KMS-11 (cell line): ENCODE data around the gene PDLIM5.

ENCODE experiments used
- H2AFZ ChIP-seq: fragments of 200-600 bp; sonication (generic); 2 replicates; pipeline ENCODE4 v1.6.1; 2016; ENCODE audit warnings: antibody characterized with exemption, mixed run types, low read depth
- H3K27ac ChIP-seq: fragments of 200-600 bp; sonication (generic); 2 replicates; pipeline ENCODE4 v1.6.1; 2016; ENCODE audit warnings: mild to moderate bottlenecking, mixed run types
- H3K27me3 ChIP-seq: fragments of 200-600 bp; sonication (generic); 2 replicates; pipeline ENCODE4 v1.6.1; 2017; ENCODE audit warnings: mild to moderate bottlenecking, low read depth, mixed run types, moderate library complexity; ENCODE audit not compliant: insufficient read depth
- H3K36me3 ChIP-seq: fragments of 200-600 bp; sonication (generic); 2 replicates; pipeline ENCODE4 v1.6.1; 2017; ENCODE audit warnings: mild to moderate bottlenecking, mixed run types; ENCODE audit not compliant: insufficient read depth
- H3K4me1 ChIP-seq: fragments of 200-600 bp; sonication (generic); 2 replicates; pipeline ENCODE4 v1.6.1; 2016; ENCODE audit warnings: mild to moderate bottlenecking, low read depth, mixed run types; ENCODE audit not compliant: poor library complexity, severe bottlenecking
- H3K4me2 ChIP-seq: fragments of 200-600 bp; sonication (generic); 2 replicates; pipeline ENCODE4 v1.7.0; 2016; ENCODE audit warnings: mild to moderate bottlenecking, mixed run types
- H3K4me3 ChIP-seq: fragments of 200-600 bp; sonication (generic); IDR thresholded peaks from 2 replicates; pipeline ENCODE4 v1.6.1; 2017; ENCODE audit warnings: low read depth, low read length, mixed read lengths; ENCODE audit not compliant: insufficient read depth
- H3K79me2 ChIP-seq: fragments of 200-600 bp; sonication (generic); 2 replicates; pipeline ENCODE4 v1.6.1; 2016; ENCODE audit warnings: low read depth, mixed run types; ENCODE audit not compliant: insufficient read depth
- H3K9ac ChIP-seq: fragments of 200-600 bp; sonication (generic); 2 replicates; pipeline ENCODE4 v1.6.1; 2016; ENCODE audit warnings: mild to moderate bottlenecking, mixed run types
- H4K20me1 ChIP-seq: fragments of 200-600 bp; sonication (generic); 2 replicates; pipeline ENCODE4 v1.6.1; 2016; ENCODE audit warnings: mild to moderate bottlenecking, mixed run types; ENCODE audit not compliant: insufficient read depth
- TF ChIP-seq, protein P1 (sequence below): fragments of 200-600 bp; sonication (generic); conservative IDR thresholded peaks from 2 replicates; pipeline ENCODE4 v1.6.1; 2017; ENCODE audit warnings: low read depth, mild to moderate bottlenecking, antibody characterized with exemption, low read length, moderate library complexity, mixed read lengths

The PDLIM5 gene

DNA sequence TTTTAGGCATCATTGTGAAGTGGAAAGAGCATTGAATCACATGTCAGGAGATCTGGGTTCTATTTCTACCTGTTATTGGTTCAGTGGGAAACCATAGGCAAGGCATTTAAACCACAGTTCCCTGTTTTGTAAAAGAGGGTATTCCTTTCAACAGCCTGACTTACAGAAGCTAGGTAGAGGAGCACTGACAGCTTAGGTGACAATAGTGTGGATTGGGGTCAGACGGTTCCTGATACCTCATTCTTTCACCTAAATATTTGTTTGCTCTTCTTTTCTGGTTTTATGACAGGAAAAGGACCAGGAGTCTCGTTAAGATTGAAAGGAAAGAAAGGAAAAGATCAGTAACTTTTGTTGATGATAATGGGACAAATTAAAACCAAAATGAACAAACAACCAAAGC, 15.9 kb upstream of the PDLIM5 start:
- Histone ChIP-seq H3K4me3 (no peak overlapping the region), H3K36me3 (no peaks in the 10 kb centered on the region), H3K27ac (no peak overlapping the region), H3K9ac (no peak overlapping the region), H3K27me3 (no peaks in the 10 kb centered on the region), H3K79me2 (no peaks in the 10 kb centered on the region), H3K4me2 (no peak overlapping the region), H3K4me1 (no peaks in the 10 kb centered on the region), H2AFZ (no peak overlapping the region), H4K20me1 (no peaks in the 10 kb centered on the region)
- TF ChIP-seq, protein P1, sequence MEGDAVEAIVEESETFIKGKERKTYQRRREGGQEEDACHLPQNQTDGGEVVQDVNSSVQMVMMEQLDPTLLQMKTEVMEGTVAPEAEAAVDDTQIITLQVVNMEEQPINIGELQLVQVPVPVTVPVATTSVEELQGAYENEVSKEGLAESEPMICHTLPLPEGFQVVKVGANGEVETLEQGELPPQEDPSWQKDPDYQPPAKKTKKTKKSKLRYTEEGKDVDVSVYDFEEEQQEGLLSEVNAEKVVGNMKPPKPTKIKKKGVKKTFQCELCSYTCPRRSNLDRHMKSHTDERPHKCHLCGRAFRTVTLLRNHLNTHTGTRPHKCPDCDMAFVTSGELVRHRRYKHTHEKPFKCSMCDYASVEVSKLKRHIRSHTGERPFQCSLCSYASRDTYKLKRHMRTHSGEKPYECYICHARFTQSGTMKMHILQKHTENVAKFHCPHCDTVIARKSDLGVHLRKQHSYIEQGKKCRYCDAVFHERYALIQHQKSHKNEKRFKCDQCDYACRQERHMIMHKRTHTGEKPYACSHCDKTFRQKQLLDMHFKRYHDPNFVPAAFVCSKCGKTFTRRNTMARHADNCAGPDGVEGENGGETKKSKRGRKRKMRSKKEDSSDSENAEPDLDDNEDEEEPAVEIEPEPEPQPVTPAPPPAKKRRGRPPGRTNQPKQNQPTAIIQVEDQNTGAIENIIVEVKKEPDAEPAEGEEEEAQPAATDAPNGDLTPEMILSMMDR, result no peak

DNA sequence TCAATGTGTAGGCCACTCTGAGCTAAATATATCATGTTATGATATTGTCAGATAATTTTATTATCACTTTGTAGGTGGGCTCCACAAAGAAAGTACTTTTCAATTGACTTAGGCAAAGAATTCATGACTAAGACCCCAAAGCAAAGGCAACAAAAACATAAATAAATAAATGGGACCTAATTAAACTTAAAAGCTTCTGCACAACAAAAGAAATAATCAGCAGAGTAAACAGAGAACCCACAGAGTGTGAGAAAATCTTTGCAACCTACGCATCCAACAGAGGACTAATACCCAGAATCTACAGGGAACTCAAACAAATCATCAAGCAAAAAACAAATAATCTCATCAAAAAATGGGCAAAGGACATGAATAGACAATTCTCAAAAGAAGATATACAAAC, 15.2 kb upstream of the PDLIM5 start:
- H3K4me3 ChIP-seq, result no peak overlapping the region

DNA sequence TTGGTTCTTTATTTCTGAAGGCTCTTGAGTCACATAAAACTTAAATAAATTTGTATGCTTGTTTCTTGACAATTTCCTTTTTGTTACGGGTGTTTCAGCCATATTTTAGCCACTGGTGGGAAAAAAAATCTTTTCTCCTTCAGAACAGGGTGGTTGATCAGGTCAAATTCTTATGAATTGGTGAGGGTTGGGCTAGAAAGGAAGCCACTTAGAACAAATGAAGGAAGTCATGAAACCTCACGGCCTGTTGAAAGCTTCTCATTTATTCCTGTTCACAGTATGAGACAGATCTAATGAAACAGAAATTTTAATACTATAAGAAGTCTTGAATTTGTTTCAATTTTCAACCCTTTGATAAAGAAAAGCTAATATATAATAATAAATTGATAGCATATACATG, 12.1 kb upstream of the PDLIM5 start:
- Histone ChIP-seq H4K20me1 (no peaks in the 10 kb centered on the region), H3K4me1 (no peaks in the 10 kb centered on the region), H3K27ac (no peak overlapping the region), H3K4me3 (no peak overlapping the region), H2AFZ (no peak overlapping the region), H3K9ac (no peak overlapping the region), H3K4me2 (no peak overlapping the region), H3K79me2 (no peaks in the 10 kb centered on the region), H3K36me3 (no peaks in the 10 kb centered on the region), H3K27me3 (no peaks in the 10 kb centered on the region)
- TF ChIP-seq, protein P1, result no peak

More for the DNA sequence above, 15.2 kb upstream of the PDLIM5 start:
- Histone ChIP-seq H3K79me2 (no peaks in the 10 kb centered on the region), H2AFZ (no peak overlapping the region), H3K4me1 (no peaks in the 10 kb centered on the region), H3K27ac (no peak overlapping the region), H4K20me1 (no peaks in the 10 kb centered on the region), H3K36me3 (no peaks in the 10 kb centered on the region), H3K9ac (no peak overlapping the region), H3K27me3 (no peaks in the 10 kb centered on the region), H3K4me2 (no peak overlapping the region)
- TF ChIP-seq, protein P1, result no peak

DNA sequence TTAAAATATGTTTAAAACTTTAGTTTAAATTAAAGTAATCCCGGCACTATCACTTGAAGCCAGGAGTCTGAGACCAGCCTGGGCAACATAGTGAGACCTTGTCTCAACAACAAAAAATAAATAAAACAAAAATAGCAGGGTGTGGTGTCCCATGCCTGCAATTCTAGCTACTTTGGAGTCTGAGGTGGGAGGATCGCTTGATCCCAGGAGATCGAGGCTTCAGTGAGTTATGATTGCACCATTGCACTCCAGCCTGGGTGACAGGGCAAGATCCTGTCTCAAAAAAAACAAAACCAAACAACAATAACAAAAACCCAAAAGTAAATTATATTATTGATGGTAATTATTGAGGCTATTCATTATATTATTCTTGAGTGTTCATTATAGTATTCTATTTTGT, 9.9 kb upstream of the PDLIM5 start:
- Histone ChIP-seq H3K27ac (no peak overlapping the region), H3K36me3 (no peaks in the 10 kb centered on the region), H3K4me1 (no peaks in the 10 kb centered on the region), H3K4me2 (no peak overlapping the region), H3K4me3 (no peak overlapping the region), H3K27me3 (no peaks in the 10 kb centered on the region), H2AFZ (no peak overlapping the region), H3K79me2 (no peaks in the 10 kb centered on the region), H3K9ac (no peak overlapping the region), H4K20me1 (no peaks in the 10 kb centered on the region)
- TF ChIP-seq, protein P1, result no peak
